Lower lobe of right lung (tissue), 2 donors: ENCODE results near the gene SEMA6D. TPM values are rescaled to one million over a fixed set of nuclear protein-coding genes. Genes with fewer than 3 reads are reported as not detected.
"Not testable (repeated sequence)": the region's sequence is repeated elsewhere in the genome, so short reads cannot be mapped to it uniquely, and the experiment has no call there.

ENCODE experiments used
- ATAC-seq, 2 donors: fragments of 200-7000 bp; cut with Tn5 transposase; one replicate each; pipeline ENCODE4 v1.9.1; 2020 to 2022; ENCODE audit warnings: mild to moderate bottlenecking in 2 of 2, moderate library complexity in 2 of 2
- DNase-seq: peaks from one replicate; pipeline ENCODE4 v3.0.0-alpha.2; 2020
- H3K27ac ChIP-seq: fragments of 200-600 bp; one replicate; pipeline ENCODE4 v1.8.0; 2022
- H3K27me3 ChIP-seq: fragments of 200-600 bp; one replicate; pipeline ENCODE4 v1.8.0; 2022; ENCODE audit warnings: low read depth
- H3K36me3 ChIP-seq: fragments of 200-600 bp; one replicate; pipeline ENCODE4 v1.8.0; 2022; ENCODE audit warnings: mild to moderate bottlenecking
- H3K4me1 ChIP-seq: fragments of 200-600 bp; one replicate; pipeline ENCODE4 v1.8.0; 2022
- H3K4me3 ChIP-seq: fragments of 200-600 bp; one replicate; pipeline ENCODE4 v1.8.0; 2022; ENCODE audit warnings: mild to moderate bottlenecking
- H3K9me3 ChIP-seq: fragments of 200-600 bp; one replicate; pipeline ENCODE4 v1.8.0; 2022
- intact Hi-C: fragments of 100-400 bp; cut with DNase I; formaldehyde crosslinking; loops from one replicate; pipeline ENCODE4 v1.11.0; 2022
- total RNA-seq: library from RNA; stranded (reverse); fragmentation: NEBNext Ultra II Directional; extraction: Animal tissue kit (Norgen Biotek cat#: 25700); gene quantifications from one replicate; pipeline ENCODE4 v1.2.1, GENCODE V29; 2021
- TF ChIP-seq, protein P1 (sequence below): fragments of 200-600 bp; IDR thresholded peaks from one replicate; pipeline ENCODE4 v1.8.0; 2022; ENCODE audit warnings: antibody characterized with exemption, mild to moderate bottlenecking
- donor health status: DM: no; HTN: yes; CAD: no; lungs with severe emphysema.

SEMA6D gene
- total RNA-seq, 1 donor from 2014 or later, result 10.2 TPM

DNA sequence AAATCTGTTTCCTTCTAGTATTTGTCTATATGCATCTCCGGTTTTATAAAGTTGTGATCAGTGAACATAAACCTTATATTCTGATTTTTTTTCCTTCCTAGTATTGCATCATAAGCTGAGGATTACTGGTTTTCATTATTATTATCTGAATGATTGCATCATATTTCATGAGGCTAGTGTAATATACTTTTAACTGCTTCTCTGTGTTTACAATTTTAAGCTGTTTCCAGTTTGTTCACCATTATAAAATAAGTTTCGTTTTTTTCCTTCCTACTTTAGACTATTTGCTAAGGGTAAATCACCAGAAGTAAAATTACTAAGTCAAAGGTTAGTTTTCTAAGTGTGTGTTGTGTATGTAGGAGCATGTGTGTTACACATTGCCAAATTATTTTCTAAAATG is 20.2 kb downstream of the SEMA6D start:
- H3K9me3 ChIP-seq, result no peaks in the 10 kb centered on the region
- intact Hi-C loops, result no loop called here
- H3K36me3 ChIP-seq, result no peaks in the 10 kb centered on the region
- ATAC-seq (no peak), DNase-seq (no peak)
- TF ChIP-seq, protein P1, sequence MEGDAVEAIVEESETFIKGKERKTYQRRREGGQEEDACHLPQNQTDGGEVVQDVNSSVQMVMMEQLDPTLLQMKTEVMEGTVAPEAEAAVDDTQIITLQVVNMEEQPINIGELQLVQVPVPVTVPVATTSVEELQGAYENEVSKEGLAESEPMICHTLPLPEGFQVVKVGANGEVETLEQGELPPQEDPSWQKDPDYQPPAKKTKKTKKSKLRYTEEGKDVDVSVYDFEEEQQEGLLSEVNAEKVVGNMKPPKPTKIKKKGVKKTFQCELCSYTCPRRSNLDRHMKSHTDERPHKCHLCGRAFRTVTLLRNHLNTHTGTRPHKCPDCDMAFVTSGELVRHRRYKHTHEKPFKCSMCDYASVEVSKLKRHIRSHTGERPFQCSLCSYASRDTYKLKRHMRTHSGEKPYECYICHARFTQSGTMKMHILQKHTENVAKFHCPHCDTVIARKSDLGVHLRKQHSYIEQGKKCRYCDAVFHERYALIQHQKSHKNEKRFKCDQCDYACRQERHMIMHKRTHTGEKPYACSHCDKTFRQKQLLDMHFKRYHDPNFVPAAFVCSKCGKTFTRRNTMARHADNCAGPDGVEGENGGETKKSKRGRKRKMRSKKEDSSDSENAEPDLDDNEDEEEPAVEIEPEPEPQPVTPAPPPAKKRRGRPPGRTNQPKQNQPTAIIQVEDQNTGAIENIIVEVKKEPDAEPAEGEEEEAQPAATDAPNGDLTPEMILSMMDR, result no peak
- no peak overlapping the region for H3K4me3 ChIP-seq
- H3K27me3 ChIP-seq, result no peaks in the 10 kb centered on the region
- peaks cover 7% of the 10 kb centered on the region for H3K4me1 ChIP-seq
- H3K27ac ChIP-seq, result no peak overlapping the region

DNA sequence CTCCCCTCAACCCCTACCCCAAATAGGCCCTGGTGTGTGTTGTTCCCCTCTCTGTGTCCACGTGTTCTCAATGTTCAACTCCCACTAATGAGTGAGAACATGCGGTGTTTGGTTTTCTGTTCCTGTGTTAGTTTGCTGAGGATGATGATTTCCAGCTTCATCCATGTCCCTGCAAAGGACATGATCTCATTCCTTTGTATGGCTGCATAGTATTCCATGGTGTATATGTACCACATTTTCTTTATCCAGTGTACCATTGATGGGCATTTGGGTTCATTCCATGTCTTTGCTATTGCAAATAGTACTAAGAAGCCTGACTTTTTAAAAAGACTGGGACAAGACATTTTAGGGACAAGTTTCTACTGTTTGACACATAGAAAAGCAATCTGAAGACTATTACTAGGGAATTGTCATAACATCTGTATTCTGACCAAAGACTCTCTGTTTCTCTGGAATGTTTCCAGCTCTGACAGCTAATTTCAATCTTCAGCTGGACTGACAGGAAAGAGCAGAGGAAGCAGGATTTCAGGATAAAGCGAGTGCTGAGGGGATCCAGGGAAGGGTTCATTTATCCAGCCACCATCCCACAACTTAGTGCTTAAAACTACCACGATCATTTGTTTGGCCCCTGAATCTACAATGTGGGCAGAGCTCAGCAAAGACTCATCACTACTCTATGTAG is 21.0 kb downstream of the SEMA6D start:
- intact Hi-C loops, H3K27ac ChIP-seq, H3K4me3 ChIP-seq, DNase-seq, H3K36me3 ChIP-seq, H3K4me1 ChIP-seq, ATAC-seq, H3K9me3 ChIP-seq, H3K27me3 ChIP-seq: not testable (repeated sequence)

- no peak overlapping the region for H3K27ac ChIP-seq
- H3K27me3 ChIP-seq, result no peaks in the 10 kb centered on the region
- TF ChIP-seq, protein P1, result no peak
- intact Hi-C loops, result no loop called here
- H3K36me3 ChIP-seq, result no peaks in the 10 kb centered on the region
- no peaks in the 10 kb centered on the region for H3K9me3 ChIP-seq
- ATAC-seq (no peak), DNase-seq (no peak)
- no peak overlapping the region for H3K4me3 ChIP-seq
- peaks cover 7% of the 10 kb centered on the region for H3K4me1 ChIP-seq
Observed at GRCh38 chr15:47741082-47741481, 23.8 kb downstream of the SEMA6D start.

GRCh38 chr15:47741907-47742306 is 24.6 kb downstream of the SEMA6D start:
- Histone ChIP-seq H3K27ac (no peak overlapping the region), H3K36me3 (no peaks in the 10 kb centered on the region), H3K9me3 (no peaks in the 10 kb centered on the region), H3K27me3 (no peaks in the 10 kb centered on the region), H3K4me3 (no peak overlapping the region), H3K4me1 (peaks cover 4% of the 10 kb centered on the region)
- ATAC-seq (no peak), DNase-seq (no peak)
- TF ChIP-seq, protein P1, result no peak
- intact Hi-C loops, result no loop called here

- intact Hi-C loops, result no loop called here
- Histone ChIP-seq H3K27me3 (no peaks in the 10 kb centered on the region), H3K36me3 (no peaks in the 10 kb centered on the region), H3K27ac (no peak overlapping the region), H3K4me1 (no peaks in the 10 kb centered on the region), H3K4me3 (no peak overlapping the region), H3K9me3 (no peaks in the 10 kb centered on the region)
- ATAC-seq, result no peak
- TF ChIP-seq, protein P1, result no peak
- no peak for DNase-seq
Observed at GRCh38 chr15:47742334-47742733, 25.0 kb downstream of the SEMA6D start.

DNA sequence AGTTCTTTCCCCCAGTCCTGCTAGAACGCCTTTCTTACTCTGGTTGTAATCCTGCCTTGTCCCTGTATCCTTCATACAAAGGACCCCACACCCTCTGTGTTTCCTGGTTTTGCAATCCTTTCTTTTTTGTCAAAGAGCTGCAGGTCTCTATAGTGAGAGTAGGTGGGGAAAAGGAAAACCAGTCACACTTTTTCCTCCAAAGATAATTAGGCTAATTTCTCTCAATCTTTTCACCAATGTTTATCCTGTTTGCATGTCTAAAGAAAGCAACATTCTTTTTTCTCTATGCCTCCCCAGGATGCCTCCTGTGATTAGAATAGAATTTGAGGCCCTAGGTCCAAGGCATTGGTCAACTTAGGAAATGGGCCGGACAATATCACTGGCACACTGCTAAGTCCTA is 25.4 kb downstream of the SEMA6D start:
- no peaks in the 10 kb centered on the region for H3K27me3 ChIP-seq
- DNase-seq (no peak), ATAC-seq (no peak)
- H3K4me3 ChIP-seq, result no peak overlapping the region
- intact Hi-C loops, result no loop called here
- TF ChIP-seq, protein P1, result no peak
- no peaks in the 10 kb centered on the region for H3K36me3 ChIP-seq
- H3K9me3 ChIP-seq, result no peaks in the 10 kb centered on the region
- no peaks in the 10 kb centered on the region for H3K4me1 ChIP-seq
- no peak overlapping the region for H3K27ac ChIP-seq
